Measurements from ENCODE around the gene RRP1.

The RRP1 gene

GRCh38 chr21:43786807-43787440 is 2.5 kb upstream of the RRP1 start:
- no peaks in the 10 kb centered on the region for H3K27me3 ChIP-seq (ENCODE audit: control insufficient read depth in 2 of 2, insufficient read depth in 2 of 2, low read length in 2 of 2)
- no peaks in the 10 kb centered on the region for H3K36me3 ChIP-seq (ENCODE audit: control insufficient read depth in 2 of 2, insufficient read depth in 2 of 2, low read length in 2 of 2)
- no peak overlapping the region for H3K9ac ChIP-seq (ENCODE audit: low read depth in 1 of 2, low read length in 2 of 2)
- no peak overlapping the region for H3K27ac ChIP-seq (ENCODE audit: low read depth in 2 of 2, low read length in 2 of 2)
- peaks cover 14 to 15% of the 10 kb centered on the region in 2 donors for H3K4me1 ChIP-seq (ENCODE audit: control insufficient read depth in 2 of 2, insufficient read depth in 2 of 2, low read length in 2 of 2)
- H3K4me3 ChIP-seq (ENCODE audit: low read length in 2 of 2): no peak overlapping the region
- no peaks in the 10 kb centered on the region for H3K9me3 ChIP-seq (ENCODE audit: control insufficient read depth in 2 of 2, low read length in 2 of 2)

DNA sequence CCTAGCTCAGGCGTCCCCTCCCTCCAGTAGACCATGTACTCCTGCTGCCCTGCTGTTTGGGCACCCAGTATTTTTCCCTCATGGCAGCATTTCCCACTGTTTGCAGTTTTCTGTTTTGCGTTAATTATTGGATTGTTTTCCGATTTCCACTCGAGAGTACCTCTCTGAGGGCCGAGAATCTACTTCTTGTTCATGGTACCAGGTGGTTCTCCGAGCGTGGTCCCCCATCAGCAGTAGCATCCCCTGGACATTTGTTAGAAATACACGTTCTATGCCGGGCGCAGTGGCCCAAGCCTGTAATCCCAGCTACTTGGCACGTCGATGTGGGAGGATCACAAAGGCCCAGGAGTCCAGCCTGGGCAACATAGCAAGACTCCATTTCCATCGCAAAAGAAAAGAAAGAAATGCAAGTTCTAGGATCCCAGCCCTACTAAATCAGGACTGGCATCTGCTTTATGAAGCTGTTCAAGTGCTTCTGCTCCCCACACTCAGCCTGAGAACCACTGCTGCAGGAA is 690 bp downstream of the RRP1 start:
- H3K27ac ChIP-seq (ENCODE audit: low read depth in 2 of 2, low read length in 2 of 2): peak overlapping the region in 1 of 2 donors; percentile 87
- no peaks in the 10 kb centered on the region for H3K27me3 ChIP-seq (ENCODE audit: control insufficient read depth in 2 of 2, insufficient read depth in 2 of 2, low read length in 2 of 2)
- H3K9ac ChIP-seq (ENCODE audit: low read depth in 1 of 2, low read length in 2 of 2): peak overlapping the region; percentile 70 to 79
- no peaks in the 10 kb centered on the region for H3K9me3 ChIP-seq (ENCODE audit: control insufficient read depth in 2 of 2, low read length in 2 of 2)
- peak overlapping the region; percentile 89 for H3K4me3 ChIP-seq (ENCODE audit: low read length in 2 of 2)
- peaks cover 14 to 15% of the 10 kb centered on the region in 2 donors for H3K4me1 ChIP-seq (ENCODE audit: control insufficient read depth in 2 of 2, insufficient read depth in 2 of 2, low read length in 2 of 2)
- peaks cover 18 to 26% of the 10 kb centered on the region in 2 donors for H3K36me3 ChIP-seq (ENCODE audit: control insufficient read depth in 2 of 2, insufficient read depth in 2 of 2, low read length in 2 of 2)

DNA sequence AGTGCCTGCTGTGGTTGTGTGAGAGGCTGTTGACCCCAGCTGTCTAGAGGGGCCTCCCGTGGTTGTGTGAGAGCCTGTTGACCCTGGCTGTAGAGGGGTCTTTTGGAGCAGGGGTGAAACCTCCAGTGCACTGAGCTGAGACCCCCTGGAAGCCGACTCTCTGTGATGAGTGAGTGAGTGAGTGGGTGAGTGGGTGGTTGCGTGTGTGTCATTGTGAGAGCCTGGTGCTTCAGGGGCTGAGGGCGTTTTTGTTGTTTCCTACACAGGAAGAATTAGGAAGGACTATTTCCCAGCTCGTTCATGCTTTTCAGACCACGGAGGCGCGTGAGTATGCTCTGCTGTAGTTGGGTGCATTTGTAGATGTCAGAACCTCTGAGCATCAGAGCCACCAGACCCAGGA is 3.0 kb downstream of the RRP1 start:
- Histone ChIP-seq H3K4me3 (ENCODE audit: low read length in 2 of 2) (no peak overlapping the region), H3K4me1 (ENCODE audit: control insufficient read depth in 2 of 2, insufficient read depth in 2 of 2, low read length in 2 of 2) (peaks cover 14 to 15% of the 10 kb centered on the region in 2 donors), H3K9ac (ENCODE audit: low read depth in 1 of 2, low read length in 2 of 2) (no peak overlapping the region), H3K9me3 (ENCODE audit: control insufficient read depth in 2 of 2, low read length in 2 of 2) (no peaks in the 10 kb centered on the region), H3K27ac (ENCODE audit: low read depth in 2 of 2, low read length in 2 of 2) (no peak overlapping the region), H3K36me3 (ENCODE audit: control insufficient read depth in 2 of 2, insufficient read depth in 2 of 2, low read length in 2 of 2) (peaks cover 32 to 49% of the 10 kb centered on the region in 2 donors), H3K27me3 (ENCODE audit: control insufficient read depth in 2 of 2, insufficient read depth in 2 of 2, low read length in 2 of 2) (no peaks in the 10 kb centered on the region)

DNA sequence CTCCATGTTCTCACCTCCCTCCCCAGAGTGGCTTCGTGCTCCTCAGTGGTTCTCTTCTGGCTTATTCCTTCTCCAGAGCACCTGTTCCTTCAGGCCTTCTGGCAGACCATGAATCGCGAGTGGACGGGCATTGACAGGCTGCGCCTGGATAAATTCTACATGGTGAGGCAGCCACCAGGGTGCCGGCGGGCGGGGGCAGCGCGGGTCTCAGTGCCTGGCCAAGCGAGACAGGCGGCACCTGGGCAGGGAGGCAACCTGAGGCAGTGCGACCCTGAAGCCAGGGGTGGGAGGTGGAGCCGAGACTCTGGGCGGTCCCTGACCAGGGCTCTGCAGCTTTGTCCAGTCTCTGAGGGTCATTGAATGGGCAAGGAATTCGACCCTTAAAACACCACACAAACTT is 3.9 kb downstream of the RRP1 start:
- peaks cover 14 to 15% of the 10 kb centered on the region in 2 donors for H3K4me1 ChIP-seq (ENCODE audit: control insufficient read depth in 2 of 2, insufficient read depth in 2 of 2, low read length in 2 of 2)
- no peaks in the 10 kb centered on the region for H3K27me3 ChIP-seq (ENCODE audit: control insufficient read depth in 2 of 2, insufficient read depth in 2 of 2, low read length in 2 of 2)
- no peak overlapping the region for H3K27ac ChIP-seq (ENCODE audit: low read depth in 2 of 2, low read length in 2 of 2)
- no peak overlapping the region for H3K4me3 ChIP-seq (ENCODE audit: low read length in 2 of 2)
- no peak overlapping the region for H3K9ac ChIP-seq (ENCODE audit: low read depth in 1 of 2, low read length in 2 of 2)
- peaks cover 37 to 58% of the 10 kb centered on the region in 2 donors for H3K36me3 ChIP-seq (ENCODE audit: control insufficient read depth in 2 of 2, insufficient read depth in 2 of 2, low read length in 2 of 2)
- H3K9me3 ChIP-seq (ENCODE audit: control insufficient read depth in 2 of 2, low read length in 2 of 2): no peaks in the 10 kb centered on the region

DNA sequence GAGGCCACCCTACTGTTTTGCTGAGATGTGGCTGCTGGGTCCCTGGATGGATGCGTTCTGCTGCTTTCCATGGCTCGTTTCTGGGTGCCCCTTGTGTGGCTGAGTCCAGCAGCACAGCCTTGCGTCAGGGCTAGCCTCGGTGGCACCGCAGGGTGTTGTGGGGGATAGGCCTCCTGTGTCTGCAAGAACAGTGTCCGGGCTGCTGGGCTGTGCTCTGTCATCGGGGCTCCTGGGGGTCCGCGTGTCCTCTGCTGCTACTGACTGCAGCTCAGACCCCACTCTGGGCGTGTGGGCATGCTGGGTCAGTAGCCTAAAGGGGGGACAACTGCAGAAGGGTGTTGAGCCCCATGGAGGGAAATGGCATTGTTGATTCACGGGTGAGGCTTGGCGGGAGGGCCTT is 4.9 kb downstream of the RRP1 start:
- Histone ChIP-seq H3K9ac (ENCODE audit: low read depth in 1 of 2, low read length in 2 of 2) (no peak overlapping the region), H3K36me3 (ENCODE audit: control insufficient read depth in 2 of 2, insufficient read depth in 2 of 2, low read length in 2 of 2) (peaks cover 37 to 67% of the 10 kb centered on the region in 2 donors)

GRCh38 chr21:43794857-43795256 is 5.5 kb downstream of the RRP1 start:
- no peaks in the 10 kb centered on the region for H3K9me3 ChIP-seq (ENCODE audit: control insufficient read depth in 2 of 2, low read length in 2 of 2)
- no peak overlapping the region for H3K4me3 ChIP-seq (ENCODE audit: low read length in 2 of 2)
- no peak overlapping the region for H3K9ac ChIP-seq (ENCODE audit: low read depth in 1 of 2, low read length in 2 of 2)
- no peak overlapping the region for H3K27ac ChIP-seq (ENCODE audit: low read depth in 2 of 2, low read length in 2 of 2)
- H3K36me3 ChIP-seq (ENCODE audit: control insufficient read depth in 2 of 2, insufficient read depth in 2 of 2, low read length in 2 of 2): peaks cover 37 to 70% of the 10 kb centered on the region in 2 donors
- H3K4me1 ChIP-seq (ENCODE audit: control insufficient read depth in 2 of 2, insufficient read depth in 2 of 2, low read length in 2 of 2): peaks cover 13 to 14% of the 10 kb centered on the region in 2 donors
- H3K27me3 ChIP-seq (ENCODE audit: control insufficient read depth in 2 of 2, insufficient read depth in 2 of 2, low read length in 2 of 2): no peaks in the 10 kb centered on the region

More for the DNA sequence above, 4.9 kb downstream of the RRP1 start:
- Histone ChIP-seq H3K9me3 (ENCODE audit: control insufficient read depth in 2 of 2, low read length in 2 of 2) (no peaks in the 10 kb centered on the region), H3K27me3 (ENCODE audit: control insufficient read depth in 2 of 2, insufficient read depth in 2 of 2, low read length in 2 of 2) (no peaks in the 10 kb centered on the region), H3K27ac (ENCODE audit: low read depth in 2 of 2, low read length in 2 of 2) (no peak overlapping the region), H3K4me1 (ENCODE audit: control insufficient read depth in 2 of 2, insufficient read depth in 2 of 2, low read length in 2 of 2) (peaks cover 14 to 15% of the 10 kb centered on the region in 2 donors), H3K4me3 (ENCODE audit: low read length in 2 of 2) (no peak overlapping the region)

- no peak overlapping the region for H3K4me3 ChIP-seq (ENCODE audit: low read length in 2 of 2)
- no peak overlapping the region for H3K9ac ChIP-seq (ENCODE audit: low read depth in 1 of 2, low read length in 2 of 2)
- H3K4me1 ChIP-seq (ENCODE audit: control insufficient read depth in 2 of 2, insufficient read depth in 2 of 2, low read length in 2 of 2): no peaks in the 10 kb centered on the region
- peaks cover 43 to 88% of the 10 kb centered on the region in 2 donors for H3K36me3 ChIP-seq (ENCODE audit: control insufficient read depth in 2 of 2, insufficient read depth in 2 of 2, low read length in 2 of 2)
- no peaks in the 10 kb centered on the region for H3K27me3 ChIP-seq (ENCODE audit: control insufficient read depth in 2 of 2, insufficient read depth in 2 of 2, low read length in 2 of 2)
- H3K27ac ChIP-seq (ENCODE audit: low read depth in 2 of 2, low read length in 2 of 2): no peak overlapping the region
- no peaks in the 10 kb centered on the region for H3K9me3 ChIP-seq (ENCODE audit: control insufficient read depth in 2 of 2, low read length in 2 of 2)
These were observed 8.0 kb downstream of the RRP1 start for GRCh38 chr21:43797415-43797814.

- no peaks in the 10 kb centered on the region for H3K27me3 ChIP-seq (ENCODE audit: control insufficient read depth in 2 of 2, insufficient read depth in 2 of 2, low read length in 2 of 2)
- H3K9me3 ChIP-seq (ENCODE audit: control insufficient read depth in 2 of 2, low read length in 2 of 2): no peaks in the 10 kb centered on the region
- H3K4me3 ChIP-seq (ENCODE audit: low read length in 2 of 2): no peak overlapping the region
- no peak overlapping the region for H3K27ac ChIP-seq (ENCODE audit: low read depth in 2 of 2, low read length in 2 of 2)
- no peaks in the 10 kb centered on the region for H3K4me1 ChIP-seq (ENCODE audit: control insufficient read depth in 2 of 2, insufficient read depth in 2 of 2, low read length in 2 of 2)
- H3K9ac ChIP-seq (ENCODE audit: low read depth in 1 of 2, low read length in 2 of 2): no peak overlapping the region
- H3K36me3 ChIP-seq (ENCODE audit: control insufficient read depth in 2 of 2, insufficient read depth in 2 of 2, low read length in 2 of 2): peaks cover 45 to 90% of the 10 kb centered on the region in 2 donors
These were observed 8.7 kb downstream of the RRP1 start for GRCh38 chr21:43797925-43798715.

DNA sequence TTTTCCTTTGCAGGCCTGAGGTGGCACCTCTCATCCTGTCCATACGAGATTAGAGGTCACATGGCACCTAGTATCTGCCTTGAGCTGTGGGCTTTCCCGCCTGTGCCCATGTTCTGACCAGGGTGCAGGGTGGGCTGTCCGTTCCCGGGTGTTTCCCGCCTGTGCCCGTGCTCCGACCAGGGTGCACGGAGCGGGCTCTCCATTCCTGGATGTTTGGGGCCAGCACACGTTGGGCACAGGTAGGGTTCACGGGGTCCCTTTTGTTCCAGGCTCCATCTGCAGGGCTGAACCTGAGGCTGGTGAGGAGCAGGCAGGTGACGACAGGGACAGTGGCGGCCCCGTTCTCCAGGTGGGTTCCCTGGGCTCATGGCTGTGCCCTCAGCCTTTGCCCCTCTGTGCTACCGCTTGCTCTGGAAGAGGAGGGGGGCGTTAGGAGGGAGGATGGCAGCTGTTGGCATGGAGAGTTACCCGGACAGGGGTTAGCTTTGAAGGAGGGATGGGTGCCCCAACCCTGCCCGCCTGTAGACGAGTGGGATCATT is 10.0 kb downstream of the RRP1 start:
- no peaks in the 10 kb centered on the region for H3K4me1 ChIP-seq (ENCODE audit: control insufficient read depth in 2 of 2, insufficient read depth in 2 of 2, low read length in 2 of 2)
- no peaks in the 10 kb centered on the region for H3K9me3 ChIP-seq (ENCODE audit: control insufficient read depth in 2 of 2, low read length in 2 of 2)
- no peak overlapping the region for H3K9ac ChIP-seq (ENCODE audit: low read depth in 1 of 2, low read length in 2 of 2)
- H3K4me3 ChIP-seq (ENCODE audit: low read length in 2 of 2): no peak overlapping the region
- H3K27me3 ChIP-seq (ENCODE audit: control insufficient read depth in 2 of 2, insufficient read depth in 2 of 2, low read length in 2 of 2): no peaks in the 10 kb centered on the region
- H3K36me3 ChIP-seq (ENCODE audit: control insufficient read depth in 2 of 2, insufficient read depth in 2 of 2, low read length in 2 of 2): peaks cover 37 to 85% of the 10 kb centered on the region in 2 donors
- no peak overlapping the region for H3K27ac ChIP-seq (ENCODE audit: low read depth in 2 of 2, low read length in 2 of 2)

GRCh38 chr21:43800124-43800523 is 10.7 kb downstream of the RRP1 start:
- H3K4me1 ChIP-seq (ENCODE audit: control insufficient read depth in 2 of 2, insufficient read depth in 2 of 2, low read length in 2 of 2): no peaks in the 10 kb centered on the region
- peaks cover 35 to 77% of the 10 kb centered on the region in 2 donors for H3K36me3 ChIP-seq (ENCODE audit: control insufficient read depth in 2 of 2, insufficient read depth in 2 of 2, low read length in 2 of 2)
- no peak overlapping the region for H3K9ac ChIP-seq (ENCODE audit: low read depth in 1 of 2, low read length in 2 of 2)
- no peak overlapping the region for H3K4me3 ChIP-seq (ENCODE audit: low read length in 2 of 2)
- H3K27me3 ChIP-seq (ENCODE audit: control insufficient read depth in 2 of 2, insufficient read depth in 2 of 2, low read length in 2 of 2): no peaks in the 10 kb centered on the region
- H3K9me3 ChIP-seq (ENCODE audit: control insufficient read depth in 2 of 2, low read length in 2 of 2): no peaks in the 10 kb centered on the region
- no peak overlapping the region for H3K27ac ChIP-seq (ENCODE audit: low read depth in 2 of 2, low read length in 2 of 2)
